AG09309 (cell line): ENCODE measurements around the gene PTPRA.

Experiments
- DNase-seq: peaks from one replicate; pipeline ENCODE4 v3.0.0-alpha.2; 2010; ENCODE audit warnings: low read depth
- H3K4me3 ChIP-seq: 2 replicates; pipeline ENCODE4 v1.5.1; 2011; ENCODE audit warnings: mild to moderate bottlenecking, low read depth, low read length, moderate library complexity; ENCODE audit not compliant: control insufficient read depth
- TF ChIP-seq, protein P1 (sequence below): IDR thresholded peaks from 2 replicates; pipeline ENCODE4 v1.5.1; 2011; ENCODE audit warnings: mild to moderate bottlenecking, low read depth, low read length, inconsistent platforms; ENCODE audit not compliant: insufficient read depth, control insufficient read depth; ENCODE audit errors: missing control alignments

Gene PTPRA

DNA sequence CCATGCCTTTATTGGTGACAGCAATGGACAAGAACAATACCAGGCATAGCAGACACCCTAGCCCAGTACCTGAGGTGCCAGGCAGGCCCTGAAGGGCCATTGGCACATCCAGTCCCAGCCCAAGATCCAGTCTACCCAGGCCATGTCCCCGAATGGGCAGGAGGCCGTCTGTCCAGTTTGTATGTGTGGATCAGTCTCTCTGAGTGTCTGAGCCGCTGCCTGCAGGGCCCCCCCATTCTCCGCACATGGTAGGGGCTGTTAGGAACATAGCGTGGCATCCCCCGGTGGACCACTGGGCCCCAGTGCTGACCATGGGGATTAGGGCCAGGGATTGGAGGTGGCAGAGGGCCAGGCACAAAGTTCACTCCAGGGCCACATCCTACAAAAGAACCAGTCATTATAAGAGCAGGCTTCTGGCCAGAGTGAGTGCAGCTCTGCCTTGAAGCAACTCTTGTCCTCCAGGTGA lies 37.9 kb upstream of the PTPRA start:
- H3K4me3 ChIP-seq, result no peak overlapping the region
- no peak for DNase-seq
- TF ChIP-seq, protein P1, sequence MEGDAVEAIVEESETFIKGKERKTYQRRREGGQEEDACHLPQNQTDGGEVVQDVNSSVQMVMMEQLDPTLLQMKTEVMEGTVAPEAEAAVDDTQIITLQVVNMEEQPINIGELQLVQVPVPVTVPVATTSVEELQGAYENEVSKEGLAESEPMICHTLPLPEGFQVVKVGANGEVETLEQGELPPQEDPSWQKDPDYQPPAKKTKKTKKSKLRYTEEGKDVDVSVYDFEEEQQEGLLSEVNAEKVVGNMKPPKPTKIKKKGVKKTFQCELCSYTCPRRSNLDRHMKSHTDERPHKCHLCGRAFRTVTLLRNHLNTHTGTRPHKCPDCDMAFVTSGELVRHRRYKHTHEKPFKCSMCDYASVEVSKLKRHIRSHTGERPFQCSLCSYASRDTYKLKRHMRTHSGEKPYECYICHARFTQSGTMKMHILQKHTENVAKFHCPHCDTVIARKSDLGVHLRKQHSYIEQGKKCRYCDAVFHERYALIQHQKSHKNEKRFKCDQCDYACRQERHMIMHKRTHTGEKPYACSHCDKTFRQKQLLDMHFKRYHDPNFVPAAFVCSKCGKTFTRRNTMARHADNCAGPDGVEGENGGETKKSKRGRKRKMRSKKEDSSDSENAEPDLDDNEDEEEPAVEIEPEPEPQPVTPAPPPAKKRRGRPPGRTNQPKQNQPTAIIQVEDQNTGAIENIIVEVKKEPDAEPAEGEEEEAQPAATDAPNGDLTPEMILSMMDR, result no peak

DNA sequence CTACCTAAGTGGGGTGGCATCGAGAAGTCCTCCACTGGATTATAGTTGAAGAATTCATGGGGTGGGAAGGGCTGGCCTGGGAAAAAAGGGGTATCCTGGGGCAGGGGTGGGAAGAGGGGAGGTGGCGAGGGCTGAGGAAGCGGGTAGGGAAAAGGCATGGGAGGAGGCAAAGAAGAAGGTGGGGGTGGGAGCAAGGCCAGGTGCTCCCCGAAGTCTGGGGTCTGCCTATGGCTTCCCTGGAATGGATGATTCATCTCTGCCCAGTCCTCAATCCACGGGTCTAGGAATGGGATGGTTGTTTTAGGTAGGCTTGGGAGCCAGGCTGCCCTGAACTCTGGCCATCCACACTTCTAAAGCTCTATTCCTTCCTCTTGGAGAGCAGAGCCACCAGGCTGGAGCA lies 37.2 kb upstream of the PTPRA start:
- DNase-seq, result no peak
- no peak overlapping the region for H3K4me3 ChIP-seq
- TF ChIP-seq, protein P1, result no peak

DNA sequence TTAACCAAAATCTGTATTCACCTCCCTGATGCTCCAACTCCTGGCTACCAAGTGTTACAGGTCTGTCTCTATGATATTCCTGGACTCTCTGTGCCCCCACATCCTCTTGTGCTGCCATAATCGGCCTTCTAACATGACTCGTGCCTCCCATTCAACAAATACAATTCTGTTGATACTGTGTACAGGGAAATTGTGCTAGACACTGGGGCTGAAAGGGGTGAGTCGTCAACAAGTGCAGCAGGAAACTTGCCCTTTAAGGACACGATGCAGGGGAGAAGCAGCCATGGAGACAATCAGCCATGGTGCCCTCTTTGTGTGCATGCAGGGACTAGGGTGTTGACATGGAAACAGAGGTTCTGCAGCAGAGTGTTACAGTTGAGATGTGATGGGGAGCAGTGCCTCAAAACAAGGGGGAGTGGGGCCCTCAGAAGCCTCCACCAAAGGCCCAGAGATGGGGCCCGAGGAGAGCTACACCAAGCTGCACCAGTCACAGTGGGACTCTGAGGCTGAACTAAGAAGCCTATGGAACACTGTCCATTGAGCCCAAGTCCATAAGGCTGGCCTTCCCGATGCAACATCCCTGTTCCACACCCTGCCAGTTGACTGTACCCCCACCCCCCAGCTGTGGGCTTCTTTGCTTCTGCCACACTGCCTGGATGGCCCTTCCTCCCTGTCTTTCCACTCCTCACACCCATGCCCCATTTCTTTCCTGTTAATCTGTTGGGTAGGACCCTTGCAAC lies 35.9 kb upstream of the PTPRA start:
- TF ChIP-seq, protein P1, result no peak
- DNase-seq, result no peak
- H3K4me3 ChIP-seq, result no peak overlapping the region

DNA sequence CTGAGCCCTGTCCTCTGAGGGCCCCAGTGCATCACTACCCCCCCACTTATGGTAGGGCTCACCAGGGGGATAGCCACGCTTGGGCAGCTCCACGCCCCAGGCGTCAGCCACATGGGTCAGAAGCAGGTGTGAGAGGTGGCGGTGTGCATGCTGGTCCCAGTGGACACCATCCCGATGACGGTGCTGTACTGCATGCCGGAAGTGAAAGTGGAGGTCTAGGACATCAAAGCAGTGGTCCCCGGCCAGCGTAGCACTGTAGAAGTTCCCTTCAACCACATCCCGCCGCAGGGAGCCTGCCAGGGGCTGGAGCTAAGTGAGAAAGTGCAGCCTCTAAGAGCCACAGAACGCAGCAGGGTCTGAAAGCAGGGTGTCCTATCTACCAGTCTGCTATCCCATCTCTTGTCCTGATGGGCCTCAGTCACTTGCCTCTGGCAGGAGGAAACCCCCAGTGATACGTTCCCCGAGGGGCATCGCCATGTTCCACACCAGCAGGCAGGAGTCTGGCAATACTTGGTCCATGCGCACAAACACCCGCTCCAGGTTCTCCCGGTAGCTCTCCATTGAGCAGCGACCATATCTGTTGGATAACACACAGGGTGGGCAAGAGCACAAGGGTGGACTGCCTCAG lies 35.0 kb upstream of the PTPRA start:
- H3K4me3 ChIP-seq, result no peak overlapping the region
- no peak for DNase-seq
- TF ChIP-seq, protein P1, result no peak

DNA sequence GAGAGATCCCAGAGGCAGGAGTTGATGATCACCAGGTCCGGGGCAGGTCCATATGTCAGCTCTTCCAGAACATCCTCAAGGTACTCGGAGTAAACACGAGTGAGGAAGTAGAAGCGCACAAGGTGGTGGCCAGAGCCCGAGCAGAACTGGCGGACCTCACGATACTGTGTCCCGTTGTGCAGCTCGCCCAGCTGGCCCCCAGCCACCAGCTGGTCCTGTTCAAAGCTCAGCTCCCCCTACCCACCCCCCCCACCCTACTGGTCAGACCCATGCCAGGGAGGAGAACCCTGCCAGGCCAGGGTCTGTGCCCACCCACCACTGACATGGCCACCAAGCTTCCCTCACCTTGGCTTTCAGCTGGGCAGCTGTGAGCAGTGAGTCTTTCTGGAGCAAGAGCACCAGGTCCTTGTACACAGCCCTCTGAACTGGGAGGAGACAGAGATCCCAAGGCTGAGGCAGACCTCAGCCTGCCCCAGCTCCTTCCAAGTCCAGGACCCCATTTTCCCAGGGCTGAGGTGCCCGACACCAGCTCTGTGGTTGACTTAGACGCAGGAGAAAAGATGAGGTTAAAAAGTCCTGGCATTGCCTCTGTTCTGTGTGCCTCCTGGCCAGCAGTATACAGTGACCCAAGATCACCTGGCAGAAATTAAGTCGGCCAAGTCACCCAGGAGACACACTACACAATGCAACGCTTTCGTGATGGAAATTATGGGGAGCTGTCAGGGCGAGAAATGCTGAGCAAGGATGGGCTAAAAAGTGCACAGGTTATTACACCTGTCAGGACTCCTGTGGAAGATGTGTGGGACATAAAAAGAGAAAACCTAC lies 34.2 kb upstream of the PTPRA start:
- no peak overlapping the region for H3K4me3 ChIP-seq
- TF ChIP-seq, protein P1, result no peak

DNA sequence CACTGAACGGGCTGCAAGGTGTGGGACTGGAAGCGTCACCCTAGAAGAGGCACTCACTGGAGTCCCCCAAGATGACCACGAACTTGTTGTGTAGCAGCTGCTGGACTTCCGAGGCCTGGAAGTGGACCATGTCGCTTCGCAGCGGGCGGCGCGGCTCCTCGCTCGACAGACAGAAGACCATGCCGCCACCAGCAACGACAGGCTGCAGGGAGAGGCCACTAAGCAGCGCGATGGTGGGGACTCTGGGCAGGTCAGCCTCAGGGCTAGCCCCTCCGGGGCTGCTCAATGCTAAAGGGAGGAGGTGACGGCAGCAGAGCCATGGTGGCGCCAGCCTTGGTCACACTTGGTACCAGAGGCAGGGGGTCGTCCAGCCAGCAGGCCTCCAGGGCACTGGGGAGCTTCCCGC lies 33.5 kb upstream of the PTPRA start:
- TF ChIP-seq, protein P1, result no peak
- H3K4me3 ChIP-seq, result peak overlapping the region; percentile 92
- DNase-seq, result no peak

More for the DNA sequence above, 34.2 kb upstream of the PTPRA start:
- no peak for DNase-seq
